HG03135 (cell line): Measurements from ENCODE around the gene PTPRK.
"Not testable (repeated sequence)": the region's sequence is repeated elsewhere in the genome, so short reads cannot be mapped to it uniquely, and the experiment has no call there.

ENCODE experiments used
- ATAC-seq: cut with Tn5 transposase; IDR thresholded peaks from one replicate; pipeline ENCODE4 v1.9.1; 2021; ENCODE audit warnings: mild to moderate bottlenecking, moderate library complexity; ENCODE audit not compliant: unreplicated experiment

Gene PTPRK

DNA sequence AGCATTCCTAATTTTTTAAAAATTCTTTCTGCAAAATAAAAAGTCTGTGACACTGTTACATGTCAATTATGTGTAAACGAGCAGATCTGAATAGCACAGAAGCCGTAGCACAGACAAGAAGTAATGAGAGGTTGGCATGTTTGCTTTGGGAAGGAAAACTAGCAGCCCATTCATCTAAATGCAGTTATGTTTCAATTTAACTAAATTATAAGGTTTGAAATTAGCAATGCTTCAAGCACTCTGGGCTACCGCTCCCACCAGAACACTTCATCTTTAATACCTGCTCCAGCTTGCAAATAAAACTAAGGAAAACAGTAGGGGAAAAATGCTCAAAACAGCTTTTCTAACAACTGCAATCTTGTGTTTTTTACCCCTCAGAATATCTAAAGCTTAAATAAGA lies 73.9 kb downstream of the PTPRK start:
- ATAC-seq, result no peak

DNA sequence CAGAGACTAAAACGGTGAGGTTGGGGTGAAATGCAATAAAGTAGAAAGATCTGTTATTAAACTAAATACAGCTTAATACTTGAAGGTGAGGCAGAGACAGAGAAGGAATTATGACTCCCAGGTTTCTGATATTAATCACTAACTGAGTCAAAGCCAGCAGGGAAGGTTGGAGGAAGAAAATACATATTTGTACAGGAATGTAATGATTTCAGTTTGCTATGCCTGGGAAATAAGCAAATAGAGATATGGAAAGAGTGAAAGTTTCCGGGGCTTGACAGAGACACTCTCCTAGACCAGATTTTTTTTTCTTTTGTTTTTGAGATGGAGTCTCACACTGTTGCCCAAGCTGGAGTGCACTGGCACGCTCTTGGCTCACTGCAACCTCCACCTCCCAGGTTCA lies 76.8 kb downstream of the PTPRK start:
- ATAC-seq, result no peak

DNA sequence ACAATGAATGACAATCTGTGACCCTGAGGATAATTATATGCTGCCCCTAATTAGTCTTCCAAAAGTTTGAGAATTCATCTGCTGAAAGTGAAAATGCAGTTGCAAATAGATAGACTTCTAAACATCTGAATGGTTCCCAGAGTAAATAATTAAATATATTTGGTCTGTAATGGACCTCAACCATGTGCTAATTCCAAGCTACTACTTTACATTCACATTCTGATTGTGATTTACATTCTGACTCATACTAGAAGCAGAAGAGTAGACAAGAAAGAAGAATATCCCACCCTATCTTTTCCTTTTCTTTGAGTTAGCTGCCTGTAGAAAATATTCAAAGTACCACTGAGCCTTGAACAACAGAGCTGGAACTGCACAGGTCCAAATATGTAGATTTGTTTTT lies 80.8 kb downstream of the PTPRK start:
- no peak for ATAC-seq

DNA sequence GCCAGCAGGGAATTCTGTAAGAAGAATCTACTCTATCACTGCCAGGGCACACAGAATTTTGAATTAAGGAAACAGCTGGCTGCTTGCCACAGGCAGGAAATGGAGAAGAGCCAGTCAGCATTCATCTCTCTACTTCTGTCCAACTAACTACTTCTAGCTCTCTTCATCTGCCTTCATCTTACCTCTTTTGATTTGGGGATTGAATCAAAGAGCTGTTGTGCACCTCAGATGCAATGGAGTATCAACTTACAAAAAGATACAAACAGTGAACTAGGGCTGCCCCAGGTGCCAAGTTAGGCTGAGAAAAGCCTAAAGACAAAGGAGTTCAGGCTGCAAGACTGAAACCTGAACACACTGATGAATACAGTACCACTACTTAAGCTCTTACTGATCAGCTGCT lies 82.0 kb downstream of the PTPRK start:
- ATAC-seq, result no peak

DNA sequence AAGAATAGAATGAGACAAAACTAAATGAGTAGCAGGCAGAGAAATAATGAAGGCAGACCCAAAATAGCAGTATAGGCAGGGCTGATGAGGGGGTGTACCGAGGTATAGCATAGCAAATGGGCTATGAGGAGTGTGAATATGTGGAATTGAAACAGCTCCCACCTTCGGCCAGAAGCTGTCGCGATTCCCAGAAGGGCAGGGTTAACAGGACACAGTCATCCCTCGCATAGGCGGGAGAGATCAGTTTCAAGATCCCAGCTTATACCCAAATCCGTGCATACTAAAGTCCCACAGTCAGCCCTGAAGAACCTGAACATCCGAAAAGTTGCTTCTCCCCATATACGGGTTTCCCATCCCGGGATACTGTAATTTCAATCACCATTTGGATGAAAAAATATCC lies 82.7 kb downstream of the PTPRK start:
- ATAC-seq, result no peak

DNA sequence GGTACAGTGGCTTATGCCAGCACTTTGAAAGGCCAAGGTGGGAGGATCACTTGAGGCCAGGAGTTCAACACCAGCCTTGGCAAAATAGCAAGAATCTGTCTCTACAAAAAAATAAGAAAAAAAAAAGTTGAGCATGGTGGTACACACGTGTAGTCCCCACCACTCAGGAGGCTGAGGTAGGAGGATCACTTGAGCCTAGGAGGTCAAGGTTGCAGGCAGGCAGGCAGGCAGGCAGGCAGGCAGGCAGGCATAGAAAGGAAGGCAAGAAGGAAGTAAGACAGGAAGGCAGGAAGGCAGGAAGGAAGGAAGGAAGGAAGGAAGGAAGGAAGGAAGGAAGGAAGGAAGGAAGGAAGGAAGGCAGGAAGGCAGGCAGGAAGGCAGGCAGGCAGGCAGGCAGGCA lies 85.6 kb downstream of the PTPRK start:
- not testable (repeated sequence) for ATAC-seq

DNA sequence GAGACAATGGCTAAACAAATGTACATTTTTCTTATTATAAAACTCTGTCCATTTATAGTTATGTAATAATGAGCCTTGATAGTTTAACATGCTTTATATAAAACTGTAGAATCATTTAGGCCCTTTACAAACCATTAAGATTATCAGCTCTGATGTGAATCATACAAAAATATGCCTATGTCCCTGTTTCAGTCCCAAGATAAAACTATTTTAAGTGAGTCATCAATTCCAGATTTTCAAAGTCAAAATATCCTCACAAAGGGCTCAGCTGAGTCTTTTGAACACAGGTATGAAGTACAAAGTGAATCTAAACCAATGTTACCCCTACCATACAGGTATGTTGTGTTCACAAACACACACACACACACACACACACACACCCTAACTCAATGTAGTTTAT lies 88.0 kb downstream of the PTPRK start:
- no peak for ATAC-seq

DNA sequence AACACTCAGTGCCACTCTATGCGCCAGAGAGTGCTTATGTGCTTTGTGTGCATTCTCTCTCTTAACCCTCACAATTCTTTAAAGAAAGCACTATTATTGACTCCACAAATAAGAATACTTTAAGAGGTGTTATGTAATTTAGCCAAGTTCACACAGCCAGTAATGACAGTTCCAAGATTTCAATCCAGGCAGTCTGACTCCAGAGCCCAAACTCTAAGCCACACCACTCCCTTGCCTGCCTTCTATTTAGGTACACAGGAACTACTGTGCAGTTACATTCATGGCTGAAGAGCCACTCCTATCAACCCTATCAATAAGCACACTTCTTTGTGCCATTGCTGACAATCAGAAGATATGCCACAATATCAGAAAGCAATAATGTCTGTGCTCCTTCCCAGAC lies 93.3 kb downstream of the PTPRK start:
- no peak for ATAC-seq

DNA sequence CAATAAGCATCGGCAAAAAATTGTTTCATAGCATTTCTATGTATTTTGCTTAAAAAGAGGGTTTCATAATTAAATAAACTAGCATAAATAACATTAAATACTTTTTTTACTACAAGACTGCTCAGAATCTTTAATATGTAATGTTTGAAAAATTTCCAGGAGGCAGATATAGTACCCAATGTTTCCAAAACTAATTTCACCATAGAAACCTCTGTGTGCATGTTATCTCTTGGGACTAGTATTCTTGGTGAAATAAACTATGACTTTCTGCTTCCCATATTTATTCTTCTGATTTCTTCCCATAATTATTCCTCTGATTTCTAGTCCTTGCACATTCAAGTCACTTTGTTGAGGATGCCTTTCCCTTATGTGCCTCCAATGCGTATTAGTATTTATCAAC lies 94.5 kb downstream of the PTPRK start:
- no peak for ATAC-seq

DNA sequence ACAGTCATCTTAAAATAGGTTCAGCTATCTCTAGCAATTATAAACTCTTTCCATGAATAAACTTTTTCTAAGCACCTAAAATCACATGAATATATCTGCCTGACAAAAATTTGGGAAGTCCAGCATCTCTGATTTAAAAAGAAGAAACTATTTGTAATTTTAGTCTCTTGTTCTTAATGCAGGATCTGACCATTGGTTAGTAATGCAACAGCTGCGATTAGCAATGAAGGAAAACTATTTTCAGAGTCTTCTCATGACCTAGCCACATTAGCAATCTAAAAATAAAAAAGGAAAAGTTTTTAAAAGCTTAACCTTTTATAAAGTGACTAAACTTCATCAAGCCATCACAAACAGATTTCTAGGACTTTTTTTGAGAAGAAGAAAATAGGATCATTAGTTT lies 97.5 kb downstream of the PTPRK start:
- no peak for ATAC-seq

DNA sequence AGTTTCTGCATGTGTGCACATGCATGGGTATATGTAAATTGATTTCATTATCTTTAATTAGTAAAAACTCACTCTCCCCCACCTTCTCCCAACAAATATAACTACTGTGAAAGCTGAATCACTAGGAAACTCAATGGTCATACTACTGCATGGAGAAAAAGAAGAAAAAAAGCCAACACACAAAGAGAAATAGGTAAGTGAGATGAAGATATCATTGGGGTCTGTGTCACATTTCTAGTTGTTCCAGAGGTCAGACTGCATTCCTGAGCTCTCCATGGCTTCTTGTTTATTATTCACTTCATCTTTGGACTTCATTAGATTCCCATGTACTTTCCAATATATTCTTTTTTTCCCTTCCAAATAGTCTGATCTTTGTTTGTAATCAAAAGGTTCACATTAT lies 98.2 kb downstream of the PTPRK start:
- ATAC-seq, result no peak

DNA sequence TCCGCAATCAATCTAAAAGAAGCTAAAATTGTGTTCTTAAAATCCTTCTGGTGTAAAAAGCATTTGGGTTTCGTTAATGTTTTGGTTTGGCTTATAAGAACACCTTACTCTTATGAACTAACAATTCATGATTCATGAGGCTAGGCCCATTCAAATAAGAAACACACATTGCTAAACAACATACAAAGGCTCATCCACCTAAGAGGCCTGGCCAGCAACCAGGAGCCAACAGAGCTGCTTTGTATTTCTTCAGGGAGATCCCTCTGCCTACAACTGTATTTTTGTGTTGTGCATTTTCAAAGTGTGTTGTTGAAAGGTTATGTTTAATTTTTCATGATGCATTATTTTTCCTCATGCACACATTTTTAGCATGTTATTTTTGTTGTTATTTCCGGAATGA lies 98.6 kb downstream of the PTPRK start:
- ATAC-seq, result no peak

DNA sequence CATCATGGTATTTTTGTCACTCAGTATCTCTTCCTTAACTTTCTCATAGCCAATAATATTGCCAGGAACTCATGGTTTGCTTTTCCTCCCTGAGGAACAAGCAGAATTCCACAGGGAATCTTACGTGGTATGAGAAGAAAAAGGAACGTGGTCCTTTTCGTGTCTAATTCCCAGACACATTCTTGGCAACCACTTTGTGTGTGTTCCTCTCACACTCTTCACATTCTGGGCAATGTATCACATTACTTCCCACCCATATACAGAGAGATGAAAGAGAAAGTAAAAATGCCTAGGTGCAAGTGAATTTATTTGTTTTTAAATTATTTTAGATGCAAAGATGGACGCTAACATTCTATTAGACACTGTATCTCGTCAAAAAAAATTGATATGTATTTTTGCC lies 102.7 kb downstream of the PTPRK start:
- no peak for ATAC-seq

DNA sequence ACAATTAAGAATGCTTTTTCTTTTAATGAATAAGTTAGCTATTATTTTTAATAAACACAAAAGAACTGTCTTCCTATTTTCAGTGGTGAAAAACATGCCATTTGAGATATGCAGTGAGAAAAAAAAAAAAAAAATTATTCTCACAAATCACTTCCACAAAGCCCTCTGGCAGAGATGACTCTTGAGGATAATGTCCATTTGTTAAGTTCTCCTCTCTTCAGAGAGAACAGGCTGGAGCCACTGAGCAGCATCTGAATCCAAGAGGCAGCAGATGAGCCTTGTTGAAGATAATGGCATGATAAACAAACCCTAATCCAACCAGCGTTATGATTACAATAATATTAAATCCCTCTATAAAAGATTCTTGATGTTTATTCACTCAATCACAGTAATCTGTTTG lies 105.0 kb downstream of the PTPRK start:
- ATAC-seq, result no peak

DNA sequence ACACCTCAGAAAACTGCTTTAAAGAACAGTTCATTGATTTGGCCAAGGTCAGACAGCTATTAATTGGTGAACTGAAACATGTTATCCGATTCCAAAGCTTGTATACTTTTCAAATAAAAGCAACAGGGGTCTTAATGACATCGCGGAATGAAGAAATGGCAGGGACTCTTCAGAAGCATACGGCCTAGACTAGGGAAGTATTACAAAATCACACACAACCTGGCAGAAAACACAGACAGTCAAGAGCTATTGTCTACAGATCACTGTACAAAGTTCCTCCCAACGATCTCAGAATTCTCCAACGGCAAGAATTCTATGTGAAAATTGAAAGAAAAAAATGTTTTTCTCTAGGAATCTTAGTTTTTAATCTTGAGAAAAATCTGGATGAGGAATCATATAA lies 105.5 kb downstream of the PTPRK start:
- ATAC-seq, result no peak

DNA sequence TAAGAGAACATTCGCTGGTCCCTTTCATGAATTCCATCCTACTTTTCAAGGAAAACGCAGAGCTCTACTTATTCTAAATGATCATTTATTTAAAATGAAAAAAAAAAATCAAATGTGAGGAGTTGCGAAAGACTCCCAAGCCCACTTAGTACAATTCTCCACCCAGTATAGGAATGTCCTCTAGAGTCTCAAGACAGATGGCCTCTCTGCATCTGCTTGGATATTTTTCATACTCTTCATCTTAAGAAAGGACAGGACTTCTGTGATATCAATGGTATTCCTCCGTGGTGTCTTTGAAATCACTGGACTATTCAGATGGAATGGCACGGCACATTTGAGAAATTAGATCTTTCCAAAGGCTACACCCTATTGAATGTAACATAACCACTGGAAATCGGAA lies 107.1 kb downstream of the PTPRK start:
- ATAC-seq, result no peak

DNA sequence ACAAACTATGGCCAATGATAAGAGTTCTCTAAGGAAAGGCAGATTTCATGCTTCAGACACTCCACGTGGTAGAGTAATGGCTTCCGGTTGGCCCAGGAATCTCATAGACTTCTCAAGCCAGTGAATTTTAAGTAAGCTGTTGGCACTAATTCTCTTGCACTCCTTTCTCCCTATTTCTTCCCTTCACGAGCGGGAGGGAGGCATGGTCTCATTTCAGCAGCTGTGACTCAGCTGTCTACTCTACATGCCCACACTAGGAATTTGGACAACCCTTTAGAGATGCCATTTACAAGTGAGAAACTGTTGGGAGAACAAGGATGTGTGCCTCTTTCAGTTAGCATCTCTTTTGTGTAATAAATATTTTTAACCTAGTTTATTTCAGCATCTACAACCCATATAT lies 107.7 kb downstream of the PTPRK start:
- no peak for ATAC-seq

DNA sequence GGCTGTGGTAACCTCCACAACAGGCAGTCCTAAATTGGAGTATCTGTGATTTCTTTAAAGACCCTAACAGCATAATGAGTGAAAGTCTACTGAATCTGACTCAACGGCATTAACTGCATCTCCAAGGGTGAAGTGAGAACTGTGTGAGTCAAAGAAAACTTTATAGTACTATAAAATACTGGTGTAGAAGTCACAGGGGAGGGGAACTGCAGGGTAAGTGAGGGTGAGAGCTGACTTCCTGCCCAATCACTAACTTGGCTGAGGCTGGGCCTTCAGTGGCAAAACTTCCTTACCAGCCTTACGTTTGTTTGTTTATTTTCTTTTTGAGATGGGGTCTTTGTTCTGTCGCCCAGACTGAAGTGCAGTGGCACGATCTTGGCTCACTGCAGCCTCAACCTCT lies 109.8 kb downstream of the PTPRK start:
- ATAC-seq, result no peak

DNA sequence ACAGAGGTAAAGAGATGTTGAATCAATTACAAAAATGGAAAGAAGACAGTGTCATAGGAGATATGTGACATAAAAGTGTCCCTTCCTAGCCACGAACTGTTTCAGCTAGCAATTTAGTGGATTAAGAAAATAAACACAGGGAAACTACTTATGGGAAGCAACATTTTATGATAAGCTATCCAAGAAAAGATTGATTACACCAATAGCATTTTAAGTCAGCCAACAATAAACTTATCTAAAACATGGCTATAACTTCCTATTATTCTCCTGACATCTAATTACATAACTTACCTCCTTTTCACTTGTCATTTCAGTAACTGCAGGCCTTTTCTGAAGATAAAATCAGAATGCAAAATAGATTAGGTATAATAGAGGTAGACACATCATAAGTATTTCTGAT lies 111.4 kb downstream of the PTPRK start:
- ATAC-seq, result no peak

DNA sequence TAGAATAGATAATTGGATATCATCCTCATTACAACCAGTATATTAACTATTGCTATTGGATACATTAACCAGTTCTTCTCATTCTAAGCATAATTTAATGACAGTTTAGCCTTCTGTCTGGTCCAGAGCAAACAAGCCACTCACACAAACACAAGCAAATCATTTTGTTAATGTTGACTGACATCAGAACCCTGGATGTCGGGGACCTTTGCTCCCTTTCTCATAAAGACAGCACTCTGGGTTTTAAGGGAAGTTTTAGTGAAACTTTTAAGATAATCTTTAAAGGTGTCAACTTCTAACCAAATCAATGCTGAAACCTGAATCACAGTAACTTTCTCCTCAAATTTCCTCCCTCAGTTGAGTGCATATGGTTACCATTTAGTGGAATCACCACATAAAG lies 113.9 kb downstream of the PTPRK start:
- ATAC-seq, result no peak

DNA sequence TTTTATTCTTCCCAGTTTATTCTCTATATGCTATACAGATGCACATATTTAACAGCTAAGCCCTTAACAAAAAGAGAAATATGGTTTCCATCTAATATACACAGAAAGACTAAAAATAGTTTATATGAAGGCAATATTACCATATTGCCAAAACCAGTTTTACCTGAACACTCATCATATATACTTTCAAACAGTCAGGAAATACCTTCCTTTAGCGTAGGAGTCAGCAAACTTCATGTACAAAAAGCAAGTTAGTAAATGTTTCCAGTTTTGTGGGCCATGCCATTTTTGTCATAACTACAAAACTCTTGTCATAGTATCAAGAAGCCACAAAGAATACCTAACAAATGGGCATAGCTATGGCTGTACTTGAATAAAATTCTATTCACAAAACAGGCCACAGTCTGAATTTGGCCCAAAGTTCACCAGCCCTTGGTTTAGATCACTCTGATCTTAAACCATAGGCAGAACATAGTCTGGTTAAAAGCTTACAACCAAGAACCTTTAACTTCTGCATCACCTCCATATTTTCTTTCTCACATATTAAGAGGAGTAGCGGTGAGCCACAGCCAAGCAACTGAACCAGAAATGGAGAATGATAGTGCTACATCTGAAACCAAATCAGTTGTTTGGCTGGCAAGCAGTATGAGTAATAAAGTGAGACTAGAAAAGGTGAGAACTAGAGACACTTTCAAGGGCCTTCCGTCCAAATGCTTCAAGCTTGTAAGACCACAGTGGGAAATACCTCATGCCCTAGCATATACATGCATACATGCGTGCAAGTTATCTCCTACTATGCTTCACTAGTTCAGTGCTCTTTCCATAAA lies 116.6 kb downstream of the PTPRK start:
- ATAC-seq, result no peak

DNA sequence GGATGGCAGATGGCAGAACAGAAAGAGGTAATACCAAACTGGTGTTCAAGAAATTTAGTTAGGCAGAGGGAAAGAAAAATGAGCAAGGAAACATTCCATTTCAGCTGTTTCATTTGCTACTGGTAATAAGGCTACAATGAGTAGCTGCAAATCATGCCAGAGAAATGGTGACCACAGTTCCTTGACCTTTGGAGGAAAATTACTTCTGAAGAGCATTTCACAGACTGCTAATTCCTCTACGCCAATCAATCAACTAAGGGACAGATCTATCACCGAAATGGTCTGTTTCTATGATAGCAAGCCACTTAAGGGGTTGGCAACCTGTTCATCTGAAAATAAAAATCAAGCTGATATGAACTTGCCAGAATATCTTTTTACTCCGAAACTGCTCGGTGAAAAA lies 119.5 kb downstream of the PTPRK start:
- no peak for ATAC-seq

DNA sequence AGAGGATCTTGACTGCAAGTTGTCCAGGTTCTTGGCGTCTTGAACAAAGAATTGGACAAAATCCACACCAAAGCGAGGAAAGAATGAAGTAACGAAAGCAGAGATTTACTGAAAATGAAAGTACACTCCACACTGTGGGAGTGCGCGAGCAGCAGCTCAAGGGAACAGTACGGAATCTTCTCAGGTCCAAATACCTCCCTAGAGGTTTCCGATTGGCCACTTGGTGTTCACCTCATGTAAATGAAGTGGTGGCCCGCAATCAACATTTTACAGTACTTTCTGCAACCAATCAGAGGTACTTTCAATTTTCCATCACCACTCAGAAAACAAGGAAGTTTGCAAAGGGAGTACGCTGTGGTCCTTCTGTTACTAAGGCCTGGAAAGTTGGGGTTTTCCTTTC lies 122.4 kb downstream of the PTPRK start:
- ATAC-seq, result no peak
